22Rv1 (cell line): ENCODE data around the gene MAP4K4.

Experiments used
- ZFX ChIP-seq: fragments of 450-650 bp; IDR thresholded peaks from 2 replicates; pipeline ENCODE4 v1.6.1; 2017; ENCODE audit warnings: antibody characterized with exemption, borderline replicate concordance
- TF ChIP-seq, protein P1 (sequence below): fragments of 450-650 bp; IDR thresholded peaks from 2 replicates; pipeline ENCODE4 v1.5.1; 2017; ENCODE audit warnings: mild to moderate bottlenecking

- TF ChIP-seq, protein P1, sequence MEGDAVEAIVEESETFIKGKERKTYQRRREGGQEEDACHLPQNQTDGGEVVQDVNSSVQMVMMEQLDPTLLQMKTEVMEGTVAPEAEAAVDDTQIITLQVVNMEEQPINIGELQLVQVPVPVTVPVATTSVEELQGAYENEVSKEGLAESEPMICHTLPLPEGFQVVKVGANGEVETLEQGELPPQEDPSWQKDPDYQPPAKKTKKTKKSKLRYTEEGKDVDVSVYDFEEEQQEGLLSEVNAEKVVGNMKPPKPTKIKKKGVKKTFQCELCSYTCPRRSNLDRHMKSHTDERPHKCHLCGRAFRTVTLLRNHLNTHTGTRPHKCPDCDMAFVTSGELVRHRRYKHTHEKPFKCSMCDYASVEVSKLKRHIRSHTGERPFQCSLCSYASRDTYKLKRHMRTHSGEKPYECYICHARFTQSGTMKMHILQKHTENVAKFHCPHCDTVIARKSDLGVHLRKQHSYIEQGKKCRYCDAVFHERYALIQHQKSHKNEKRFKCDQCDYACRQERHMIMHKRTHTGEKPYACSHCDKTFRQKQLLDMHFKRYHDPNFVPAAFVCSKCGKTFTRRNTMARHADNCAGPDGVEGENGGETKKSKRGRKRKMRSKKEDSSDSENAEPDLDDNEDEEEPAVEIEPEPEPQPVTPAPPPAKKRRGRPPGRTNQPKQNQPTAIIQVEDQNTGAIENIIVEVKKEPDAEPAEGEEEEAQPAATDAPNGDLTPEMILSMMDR = no peak
- no peak for TF ChIP-seq ZFX
Measured at GRCh38 chr2:101692766-101693165, 4.7 kb upstream of the MAP4K4 start.
